GM15510 (cell line): ENCODE data around the gene RC3H2.

Experiments
- POLR2A ChIP-seq: IDR thresholded peaks from 3 replicates; pipeline ENCODE4 v1.6.1; 2011; ENCODE audit warnings: borderline replicate concordance; ENCODE audit not compliant: insufficient read length; ENCODE audit errors: extremely low read depth

The RC3H2 gene

DNA sequence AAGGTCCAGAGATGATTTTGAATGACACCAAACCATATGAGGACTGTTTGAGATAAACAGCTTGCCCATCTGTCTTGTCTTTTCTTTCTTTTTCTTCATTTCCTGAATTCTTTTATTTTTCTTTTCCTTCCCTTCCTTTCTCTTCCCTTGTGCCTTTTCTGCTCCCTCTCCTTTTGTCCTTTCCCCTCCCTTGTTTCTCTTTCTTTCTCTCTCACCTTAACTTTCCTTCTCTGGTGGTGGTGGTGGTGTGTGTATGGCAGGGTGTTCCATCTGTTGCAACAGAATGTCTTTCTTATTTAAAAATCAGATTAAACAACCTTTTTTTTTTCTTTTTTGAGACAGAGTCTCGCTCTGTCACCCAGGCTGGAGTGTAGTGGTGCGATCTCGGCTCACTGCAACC, 73.0 kb downstream of the RC3H2 start:
- no peak for TF ChIP-seq POLR2A

DNA sequence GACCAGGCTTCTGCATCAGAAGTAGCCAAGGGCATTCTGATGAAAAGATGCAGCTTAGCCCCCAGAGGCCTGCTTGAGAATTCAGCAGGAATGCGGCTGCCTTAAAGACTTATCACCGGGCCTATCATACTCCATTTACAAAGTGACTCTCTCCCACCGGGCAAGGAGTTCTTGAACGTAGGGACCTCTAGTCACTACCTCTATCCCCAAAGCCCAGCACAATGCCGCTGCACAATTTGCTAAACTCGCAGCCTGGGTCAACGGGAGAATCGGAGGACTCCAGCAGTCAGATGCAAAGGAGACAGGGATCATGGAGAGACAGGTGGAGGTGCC, 77.4 kb downstream of the RC3H2 start:
- no peak for TF ChIP-seq POLR2A

DNA sequence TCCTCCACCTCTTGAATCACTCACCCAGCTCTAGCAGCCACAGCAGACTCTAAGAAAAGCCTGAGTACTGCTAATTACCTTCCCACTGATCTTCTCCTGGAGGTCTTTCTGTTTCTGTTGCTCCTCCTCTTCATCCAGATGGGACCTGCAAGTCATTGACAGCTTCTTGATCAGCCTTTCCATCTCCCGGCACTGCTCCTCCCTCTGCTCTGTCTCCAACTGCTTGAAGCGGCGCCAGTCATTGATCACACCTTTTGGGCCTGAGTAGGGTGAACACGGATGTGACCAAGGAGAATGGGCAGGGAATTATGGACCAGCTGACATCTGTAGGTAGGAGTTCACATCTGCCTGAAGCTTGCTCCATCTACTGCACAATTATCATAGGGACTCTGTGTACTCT, 82.2 kb downstream of the RC3H2 start:
- no peak for TF ChIP-seq POLR2A

- TF ChIP-seq POLR2A: no peak
These were observed 83.1 kb downstream of the RC3H2 start for GRCh38 chr9:122822056-122822455.

DNA sequence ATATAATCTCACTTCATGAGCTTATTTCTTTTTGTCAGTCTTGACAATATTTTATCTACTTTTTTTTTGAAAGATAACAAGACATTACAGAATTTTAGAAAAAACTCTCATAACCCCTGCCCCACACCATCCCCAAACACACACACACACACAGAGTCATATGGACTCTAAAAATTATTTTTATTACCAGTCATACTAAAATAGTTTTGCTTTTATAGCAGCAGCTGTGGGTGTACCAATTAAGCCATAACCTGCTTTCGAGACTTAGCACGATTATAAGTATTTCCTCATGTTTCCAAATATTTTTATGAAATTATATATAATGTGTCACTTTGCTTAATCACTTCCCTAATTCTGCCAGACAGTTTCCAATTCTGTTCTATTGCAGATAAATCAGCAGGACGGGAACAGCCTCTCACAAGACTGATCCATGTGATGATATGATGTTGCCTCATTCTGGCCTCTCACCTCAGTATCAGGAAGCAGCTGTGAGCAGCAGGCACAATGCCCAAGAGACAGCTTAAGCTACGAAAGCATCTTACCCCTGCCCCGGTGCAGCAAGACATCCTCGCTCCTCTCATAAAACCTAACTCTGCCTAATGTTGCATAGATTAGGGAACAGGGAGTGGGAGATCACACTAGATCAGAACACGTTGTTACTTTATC, 83.7 kb downstream of the RC3H2 start:
- no peak for TF ChIP-seq POLR2A

DNA sequence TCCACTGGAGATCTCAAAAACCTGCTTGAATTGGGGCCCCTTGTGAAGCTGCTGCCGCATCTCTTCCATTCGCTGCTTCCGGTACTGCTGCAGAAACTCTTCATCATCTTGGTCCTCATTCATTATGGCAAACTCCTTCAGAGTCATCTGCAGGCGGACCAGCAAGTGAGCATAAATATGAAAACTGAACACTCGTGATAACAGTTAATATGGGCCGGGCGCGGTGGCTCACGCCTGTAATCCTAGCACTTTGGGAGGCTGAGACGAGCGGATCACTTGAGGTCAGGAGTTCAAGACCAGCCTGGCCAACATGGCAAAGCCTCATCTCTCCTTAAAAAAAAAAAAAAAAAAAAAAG, 84.7 kb downstream of the RC3H2 start:
- no peak for TF ChIP-seq POLR2A

DNA sequence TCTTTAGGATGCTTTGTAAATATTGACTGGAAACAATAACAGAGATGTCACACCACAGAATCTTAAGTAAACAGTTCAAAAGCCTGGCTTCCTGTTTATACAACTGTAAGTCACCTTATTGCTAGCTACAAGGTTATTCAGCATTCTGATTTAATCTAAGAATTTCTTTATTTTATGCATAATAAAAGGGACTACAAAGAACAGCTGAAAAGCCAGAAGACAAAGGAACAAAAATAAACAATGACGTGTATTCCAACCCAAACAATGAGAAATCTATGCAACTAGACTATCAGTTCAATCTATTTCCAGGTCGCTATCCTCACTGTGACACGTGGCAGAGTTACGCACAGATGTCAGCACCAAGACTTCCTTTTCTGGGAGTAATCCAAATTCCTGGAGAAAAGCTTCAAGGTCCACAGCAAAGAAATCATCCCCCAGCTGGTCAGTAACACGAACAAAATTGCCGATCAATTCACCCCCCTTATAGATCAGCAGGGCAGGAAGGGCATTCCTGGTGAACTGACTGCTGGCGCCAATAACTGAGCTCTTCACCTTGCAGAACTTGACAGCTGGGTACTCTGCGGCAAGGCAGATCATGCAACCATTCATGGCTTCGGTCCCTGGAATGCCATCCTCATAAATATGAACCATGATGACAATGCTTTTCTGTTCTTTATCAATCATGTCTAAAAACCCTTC, 85.2 kb downstream of the RC3H2 start:
- no peak for TF ChIP-seq POLR2A

DNA sequence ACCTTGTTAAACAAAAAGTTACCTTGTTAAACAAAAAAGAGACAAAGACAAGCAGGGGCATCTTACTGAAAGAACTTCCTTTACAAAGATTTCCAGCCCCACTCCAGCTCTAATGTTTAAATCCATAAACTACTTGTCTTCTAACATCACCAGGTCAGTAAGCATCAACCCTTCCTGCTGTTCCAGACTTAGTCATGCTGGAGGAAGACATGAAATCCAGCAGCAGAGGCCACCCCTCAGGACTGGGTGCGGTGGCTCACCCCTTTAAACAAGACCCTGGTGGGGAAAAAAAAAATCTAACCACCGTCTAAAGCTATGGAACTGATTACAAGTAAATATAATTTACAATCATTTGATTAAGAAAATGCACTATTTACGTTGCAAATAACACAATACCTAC, 85.8 kb downstream of the RC3H2 start:
- no peak for TF ChIP-seq POLR2A

- TF ChIP-seq POLR2A: no peak
These were observed 88.8 kb downstream of the RC3H2 start for GRCh38 chr9:122816163-122816867.

DNA sequence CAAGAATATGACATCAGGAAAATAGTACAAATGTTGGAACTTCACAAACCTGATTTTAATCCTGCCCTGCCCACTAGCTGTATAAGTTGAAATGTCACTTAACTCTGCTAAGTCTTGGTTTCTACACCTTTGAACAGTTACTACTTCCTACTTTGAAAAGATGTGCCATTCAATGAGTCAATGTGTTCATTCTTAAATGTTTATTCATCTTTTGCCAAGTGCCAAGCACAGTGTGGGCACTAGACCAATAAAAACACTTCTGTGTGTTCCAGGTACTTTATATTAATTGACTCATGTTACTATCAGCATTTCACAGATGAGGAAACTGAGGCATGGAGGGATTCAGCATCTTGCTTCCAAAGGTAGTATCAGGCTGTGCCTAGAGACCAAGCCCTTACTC, 89.6 kb downstream of the RC3H2 start:
- no peak for TF ChIP-seq POLR2A

GRCh38 chr9:122814545-122814944, 90.6 kb downstream of the RC3H2 start:
- no peak for TF ChIP-seq POLR2A

GRCh38 chr9:122812736-122813135, 92.4 kb downstream of the RC3H2 start:
- TF ChIP-seq POLR2A: no peak

DNA sequence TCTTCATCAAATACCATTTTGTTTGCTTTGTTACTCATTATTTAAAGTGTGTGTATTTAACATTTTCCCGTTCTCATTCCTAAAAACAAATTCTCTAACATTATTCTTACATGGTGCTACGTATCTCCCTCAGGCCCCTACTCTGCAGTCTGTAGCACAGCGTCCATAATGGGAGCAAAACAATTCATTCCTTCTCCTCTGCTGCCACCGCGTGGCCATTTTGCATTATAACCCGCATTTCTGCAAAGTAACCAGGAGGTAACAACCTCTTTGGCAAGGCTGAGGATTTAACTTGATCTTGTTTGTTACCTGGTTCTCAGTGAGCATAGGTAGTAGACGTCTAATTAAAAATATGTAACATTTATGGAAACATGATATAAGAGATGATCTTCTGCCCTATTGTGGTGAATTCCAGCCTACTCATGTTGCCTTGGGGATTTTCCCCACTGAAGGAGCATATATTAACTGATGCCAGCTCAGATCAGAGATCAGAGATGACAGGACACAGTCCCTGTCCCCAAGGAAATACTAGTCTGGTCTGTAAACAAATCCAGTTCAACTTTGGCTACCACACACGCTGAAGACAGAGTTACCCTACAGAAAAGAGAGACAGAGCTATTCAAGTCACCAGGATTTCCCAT, 94.7 kb downstream of the RC3H2 start:
- TF ChIP-seq POLR2A: no peak

DNA sequence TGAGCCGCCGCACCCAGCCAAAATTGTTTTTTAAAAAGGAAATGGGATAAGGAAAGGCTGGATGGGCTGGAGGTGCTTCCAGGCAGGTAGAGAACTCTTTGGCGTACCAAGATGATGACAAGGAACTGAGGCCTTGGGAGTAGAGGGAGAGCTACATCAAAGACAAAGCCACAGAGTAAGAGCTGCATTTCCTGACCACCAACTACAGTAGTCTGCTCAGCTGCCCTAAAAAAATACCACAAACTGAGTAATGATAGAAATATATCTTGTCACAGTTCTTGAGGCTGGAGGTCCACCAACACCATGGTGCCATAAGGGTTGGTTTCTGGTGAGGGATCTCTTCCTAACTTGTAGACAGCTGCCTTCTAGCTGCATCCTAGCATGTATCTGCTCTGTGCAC, 97.0 kb downstream of the RC3H2 start:
- no peak for TF ChIP-seq POLR2A

DNA sequence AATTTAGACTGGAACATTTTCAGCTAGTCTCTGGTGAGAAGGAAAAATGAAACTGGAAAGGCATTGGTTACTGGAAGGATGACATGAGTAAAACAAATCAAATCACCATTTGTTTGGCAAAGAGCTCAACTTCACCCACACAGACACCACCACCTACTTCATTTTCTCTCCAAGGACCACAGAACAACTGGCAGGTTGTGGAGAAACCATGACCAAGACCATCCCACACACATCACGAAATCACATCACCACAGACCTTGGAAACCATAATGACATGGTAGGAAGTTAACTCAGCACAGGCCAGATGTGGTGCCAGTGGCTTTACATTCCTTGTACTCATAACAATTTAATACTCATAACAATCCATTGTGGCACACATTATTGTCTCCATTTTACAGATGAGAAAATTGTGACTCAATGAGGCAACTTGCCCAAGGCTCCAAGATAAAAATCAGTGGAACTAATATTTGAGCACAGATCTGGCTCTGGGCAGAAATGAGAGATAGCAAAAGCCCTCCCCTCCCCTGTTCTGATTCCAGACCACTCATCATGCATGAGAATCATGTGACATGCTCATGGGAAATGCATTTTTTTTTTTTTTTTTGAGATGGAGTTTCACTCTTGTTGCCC, 97.8 kb downstream of the RC3H2 start:
- TF ChIP-seq POLR2A: no peak
